A673 (cell line): Measurements from ENCODE around the gene METTL22. TPM values are rescaled to one million over a fixed set of nuclear protein-coding genes. Genes with fewer than 3 reads are reported as not detected.

Source experiments
- BruUV-seq: library from RNA; stranded (reverse); fragments of 400-500 nt; replicated peaks from 2 replicates; lab custom pipeline; 2021; lab: Mats Ljungman, UMichigan
- CTCF ChIA-PET: fragments of 300-600 bp; sonication (Branson Sonifier 250); formaldehyde crosslinking; loops from one replicate; lab custom pipeline; 2022; ENCODE audit warnings: antibody characterized with exemption; lab: Charles Lee
- POLR2A ChIA-PET: fragments of 300-600 bp; sonication (Branson Sonifier 250); formaldehyde crosslinking; loops from one replicate; lab custom pipeline; 2022; ENCODE audit warnings: antibody characterized with exemption; ENCODE audit not compliant: low non-redundant PET; lab: Charles Lee
- DNase-seq: peaks from one replicate; pipeline ENCODE4 v3.0.0-alpha.2; 2015; ENCODE audit warnings: low spot score
- H3K27ac ChIP-seq: fragments of 200-600 bp; sonication (generic); 2 replicates; pipeline ENCODE4 v1.5.1; 2016; ENCODE audit warnings: mixed run types, low read depth, mild to moderate bottlenecking, mixed read lengths, antibody characterized with exemption, low read length; ENCODE audit not compliant: poor library complexity, severe bottlenecking
- H3K27me3 ChIP-seq: fragments of 200-600 bp; sonication (generic); replicated peaks from 2 replicates; pipeline ENCODE4 v1.6.1; 2017; ENCODE audit warnings: mixed run types, low read depth, mild to moderate bottlenecking, mixed read lengths, antibody characterized with exemption, low read length; ENCODE audit not compliant: insufficient read depth, poor library complexity
- H3K36me3 ChIP-seq: fragments of 200-600 bp; sonication (generic); 2 replicates; pipeline ENCODE4 v1.6.1; 2016; ENCODE audit warnings: mixed run types, mild to moderate bottlenecking, mixed read lengths, antibody characterized with exemption, low read length; ENCODE audit not compliant: insufficient read depth, poor library complexity, severe bottlenecking
- H3K4me1 ChIP-seq: fragments of 200-600 bp; sonication (generic); 2 replicates; pipeline ENCODE4 v1.6.1; 2017; ENCODE audit warnings: mixed run types, mild to moderate bottlenecking, mixed read lengths, antibody characterized with exemption, low read length; ENCODE audit not compliant: insufficient read depth, poor library complexity, severe bottlenecking
- H3K4me3 ChIP-seq: fragments of 200-600 bp; sonication (generic); 2 replicates; pipeline ENCODE4 v1.5.1; 2016; ENCODE audit warnings: low read depth, mixed run types, mild to moderate bottlenecking, mixed read lengths, low read length; ENCODE audit not compliant: poor library complexity, severe bottlenecking
- H3K9me3 ChIP-seq: fragments of 200-600 bp; sonication (generic); 2 replicates; pipeline ENCODE4 v1.6.1; 2016; ENCODE audit warnings: mixed run types, low read depth, mild to moderate bottlenecking, mixed read lengths, antibody characterized with exemption, low read length; ENCODE audit not compliant: poor library complexity, severe bottlenecking
- EZH2 ChIP-seq: fragments of 200-600 bp; sonication (generic); IDR thresholded peaks from 2 replicates; pipeline ENCODE4 v1.6.1; 2017; ENCODE audit warnings: borderline replicate concordance, low read depth, mild to moderate bottlenecking, mixed read lengths, antibody characterized with exemption, low read length; ENCODE audit not compliant: poor library complexity, severe bottlenecking
- intact Hi-C: fragments of 100-400 bp; cut with micrococcal nuclease; formaldehyde crosslinking; loops from one replicate; pipeline ENCODE4 v1.10.0; 2022; ENCODE audit not compliant: unreplicated experiment
- total RNA-seq: library from RNA; stranded (reverse); gene quantifications from 2 replicates; pipeline ENCODE4 v1.2.3, GENCODE V29; 2021
- TF ChIP-seq, protein P1 (sequence below): fragments of 300-800, 200-600 bp; sonication (generic); conservative IDR thresholded peaks from 2 replicates; pipeline ENCODE4 v1.5.1; 2017; ENCODE audit warnings: low read depth, mild to moderate bottlenecking, antibody characterized with exemption, low read length, moderate library complexity, mixed read lengths

Gene METTL22
- total RNA-seq, 1 experiment from 2014 or later, result 91.2 TPM

DNA sequence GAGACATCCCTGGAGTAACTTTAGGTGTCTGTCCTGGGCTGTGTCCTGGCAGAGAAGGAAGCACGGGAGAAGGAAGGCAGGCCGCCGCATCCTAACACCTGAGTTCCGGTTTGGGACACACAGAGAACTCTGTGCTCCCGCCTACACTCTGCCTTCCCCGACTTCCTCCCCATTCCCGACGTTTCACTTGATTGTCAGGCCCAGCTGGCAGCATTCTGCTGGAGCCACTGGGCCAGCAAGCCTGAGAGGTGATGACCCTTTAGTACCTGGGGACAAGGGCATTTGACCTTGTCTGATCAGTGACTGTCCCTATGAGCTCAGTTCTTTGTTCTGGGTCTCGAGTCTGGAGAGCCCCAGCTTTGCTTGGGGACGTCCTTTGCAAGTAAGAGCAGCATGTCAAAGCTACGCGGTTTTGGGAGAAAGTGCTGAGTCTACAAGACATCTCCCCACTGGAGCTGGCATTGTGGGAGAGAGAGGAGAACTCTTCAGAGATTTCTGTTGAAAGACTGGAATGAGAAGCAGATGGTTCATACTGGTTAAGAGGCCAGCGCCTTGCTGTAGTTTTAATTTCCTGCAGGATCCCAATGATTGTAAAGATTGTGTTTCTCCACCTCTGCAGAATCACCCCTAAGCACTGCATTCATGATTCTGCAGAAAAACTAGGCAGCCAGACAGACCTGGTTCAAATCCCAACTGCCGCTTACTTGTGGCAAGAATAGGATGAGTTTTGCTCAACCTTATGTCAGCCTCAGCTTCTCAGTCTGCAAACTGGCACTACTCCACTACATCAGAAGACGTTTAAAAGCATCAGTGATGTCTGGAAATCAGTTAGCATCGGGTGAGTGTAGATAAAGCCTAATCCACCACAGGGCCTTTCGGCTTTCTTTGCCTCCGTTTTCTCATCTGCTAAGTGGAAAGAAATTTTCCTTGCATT, 73.6 kb downstream of the METTL22 start:
- Histone ChIP-seq H3K27ac (no peak overlapping the region), H3K36me3 (no peaks in the 10 kb centered on the region), H3K4me1 (no peaks in the 10 kb centered on the region), H3K27me3 (no peaks in the 10 kb centered on the region), H3K9me3 (peaks cover 4% of the 10 kb centered on the region), H3K4me3 (no peak overlapping the region)
- DNase-seq, result no peak
- no peak for TF ChIP-seq EZH2
- TF ChIP-seq, protein P1, sequence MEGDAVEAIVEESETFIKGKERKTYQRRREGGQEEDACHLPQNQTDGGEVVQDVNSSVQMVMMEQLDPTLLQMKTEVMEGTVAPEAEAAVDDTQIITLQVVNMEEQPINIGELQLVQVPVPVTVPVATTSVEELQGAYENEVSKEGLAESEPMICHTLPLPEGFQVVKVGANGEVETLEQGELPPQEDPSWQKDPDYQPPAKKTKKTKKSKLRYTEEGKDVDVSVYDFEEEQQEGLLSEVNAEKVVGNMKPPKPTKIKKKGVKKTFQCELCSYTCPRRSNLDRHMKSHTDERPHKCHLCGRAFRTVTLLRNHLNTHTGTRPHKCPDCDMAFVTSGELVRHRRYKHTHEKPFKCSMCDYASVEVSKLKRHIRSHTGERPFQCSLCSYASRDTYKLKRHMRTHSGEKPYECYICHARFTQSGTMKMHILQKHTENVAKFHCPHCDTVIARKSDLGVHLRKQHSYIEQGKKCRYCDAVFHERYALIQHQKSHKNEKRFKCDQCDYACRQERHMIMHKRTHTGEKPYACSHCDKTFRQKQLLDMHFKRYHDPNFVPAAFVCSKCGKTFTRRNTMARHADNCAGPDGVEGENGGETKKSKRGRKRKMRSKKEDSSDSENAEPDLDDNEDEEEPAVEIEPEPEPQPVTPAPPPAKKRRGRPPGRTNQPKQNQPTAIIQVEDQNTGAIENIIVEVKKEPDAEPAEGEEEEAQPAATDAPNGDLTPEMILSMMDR, result no peak
- no TSS peak for BruUV-seq
- intact Hi-C loops, result no loop called here
- CTCF ChIA-PET, result no interaction called here
- POLR2A ChIA-PET, result no interaction called here

- Histone ChIP-seq H3K36me3 (no peaks in the 10 kb centered on the region), H3K27ac (no peak overlapping the region), H3K4me1 (no peaks in the 10 kb centered on the region), H3K4me3 (no peak overlapping the region), H3K27me3 (no peaks in the 10 kb centered on the region), H3K9me3 (no peaks in the 10 kb centered on the region)
- POLR2A ChIA-PET, result no interaction called here
- DNase-seq, result no peak
- no TSS peak for BruUV-seq
- CTCF ChIA-PET, result no interaction called here
- intact Hi-C loops, result no loop called here
- no peak for TF ChIP-seq EZH2
- TF ChIP-seq, protein P1, result no peak
Observed at GRCh38 chr16:8696880-8697279, 75.4 kb downstream of the METTL22 start.

- no peak for DNase-seq
- ChIA-PET POLR2A (no interaction called here), CTCF (interaction anchor here (0.7 kb wide), 1 partner anchor 389 kb away, joined by 3 read pairs; no protein-coding TSS in a partner anchor)
- H3K27ac ChIP-seq, result no peak overlapping the region
- intact Hi-C loops, result no loop called here
- no TSS peak for BruUV-seq
- no peak overlapping the region for H3K4me3 ChIP-seq
- no peaks in the 10 kb centered on the region for H3K9me3 ChIP-seq
- H3K27me3 ChIP-seq, result no peaks in the 10 kb centered on the region
- TF ChIP-seq, protein P1, result no peak
- TF ChIP-seq EZH2, result no peak
- no peaks in the 10 kb centered on the region for H3K4me1 ChIP-seq
- H3K36me3 ChIP-seq, result no peaks in the 10 kb centered on the region
Observed at GRCh38 chr16:8697965-8698364, 76.5 kb downstream of the METTL22 start.

Other genes with a start within 250 kb of the METTL22 start
- gene TMEM114, start 31.2 kb upstream of the METTL22 start, total RNA-seq, result 0.86 and 1.8 TPM in 2 replicates
- gene ABAT, start 52.9 kb downstream of the METTL22 start, total RNA-seq, result 6.9 and 8.6 TPM in 2 replicates
- 13.3 and 13.5 TPM in 2 replicates for gene TMEM186, start 175.9 kb downstream of the METTL22 start, total RNA-seq
- 44.3 and 54.8 TPM in 2 replicates for gene PMM2, start 176.1 kb downstream of the METTL22 start, total RNA-seq
- gene CARHSP1, start 247.3 kb downstream of the METTL22 start, total RNA-seq, result 316 and 329 TPM in 2 replicates